ENCODE measurements around the gene LST1.
"Not testable (repeated sequence)": the region's sequence is repeated elsewhere in the genome, so short reads cannot be mapped to it uniquely, and the experiment has no call there.

LST1 gene

DNA sequence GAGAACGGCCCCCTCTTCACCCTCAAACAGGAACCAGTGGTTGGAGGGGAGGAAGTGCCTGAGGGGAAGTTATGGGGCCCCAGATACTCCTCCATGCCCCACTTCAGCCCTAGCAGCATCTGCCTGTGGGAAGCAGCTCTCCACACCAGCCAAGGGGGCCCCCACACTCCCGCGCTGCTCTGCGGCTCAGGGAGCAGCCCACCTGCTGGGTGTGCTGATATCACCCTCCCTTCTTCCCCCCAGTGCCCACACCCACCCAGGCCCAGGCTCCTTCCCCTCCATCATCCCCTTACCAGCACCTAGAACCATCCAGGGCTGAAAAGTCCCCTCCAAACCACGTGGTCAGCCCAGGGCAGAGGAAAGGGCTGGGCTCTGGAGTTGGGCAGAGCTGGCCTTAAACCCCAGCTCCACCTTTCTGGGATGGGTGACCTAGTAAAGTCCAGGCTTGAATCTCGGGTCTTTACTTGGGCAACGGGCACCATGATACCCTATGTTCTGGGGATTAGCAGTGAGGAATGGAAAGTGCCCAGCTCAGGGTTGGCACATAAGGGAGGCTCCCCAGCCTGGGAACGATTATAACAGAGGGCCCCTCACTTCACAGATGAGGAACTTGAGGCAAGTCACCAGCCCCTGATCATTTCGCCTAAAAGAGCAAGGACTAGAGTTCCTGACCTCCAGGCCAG, 663 bp downstream of the LST1 start:
- no peak for DNase-seq (ENCODE audit: low spot score)
- TF ChIP-seq CTCF (IDR thresholded peaks at IDR 0.05; ENCODE audit: extremely low read depth, insufficient read depth, missing control alignments): no peak
- in situ Hi-C loops (cut with MboI; ENCODE audit: low pct_unique_long_range_greater_than_20kb, low sequenced_read_pairs, unreplicated experiment): no loop called here

DNA sequence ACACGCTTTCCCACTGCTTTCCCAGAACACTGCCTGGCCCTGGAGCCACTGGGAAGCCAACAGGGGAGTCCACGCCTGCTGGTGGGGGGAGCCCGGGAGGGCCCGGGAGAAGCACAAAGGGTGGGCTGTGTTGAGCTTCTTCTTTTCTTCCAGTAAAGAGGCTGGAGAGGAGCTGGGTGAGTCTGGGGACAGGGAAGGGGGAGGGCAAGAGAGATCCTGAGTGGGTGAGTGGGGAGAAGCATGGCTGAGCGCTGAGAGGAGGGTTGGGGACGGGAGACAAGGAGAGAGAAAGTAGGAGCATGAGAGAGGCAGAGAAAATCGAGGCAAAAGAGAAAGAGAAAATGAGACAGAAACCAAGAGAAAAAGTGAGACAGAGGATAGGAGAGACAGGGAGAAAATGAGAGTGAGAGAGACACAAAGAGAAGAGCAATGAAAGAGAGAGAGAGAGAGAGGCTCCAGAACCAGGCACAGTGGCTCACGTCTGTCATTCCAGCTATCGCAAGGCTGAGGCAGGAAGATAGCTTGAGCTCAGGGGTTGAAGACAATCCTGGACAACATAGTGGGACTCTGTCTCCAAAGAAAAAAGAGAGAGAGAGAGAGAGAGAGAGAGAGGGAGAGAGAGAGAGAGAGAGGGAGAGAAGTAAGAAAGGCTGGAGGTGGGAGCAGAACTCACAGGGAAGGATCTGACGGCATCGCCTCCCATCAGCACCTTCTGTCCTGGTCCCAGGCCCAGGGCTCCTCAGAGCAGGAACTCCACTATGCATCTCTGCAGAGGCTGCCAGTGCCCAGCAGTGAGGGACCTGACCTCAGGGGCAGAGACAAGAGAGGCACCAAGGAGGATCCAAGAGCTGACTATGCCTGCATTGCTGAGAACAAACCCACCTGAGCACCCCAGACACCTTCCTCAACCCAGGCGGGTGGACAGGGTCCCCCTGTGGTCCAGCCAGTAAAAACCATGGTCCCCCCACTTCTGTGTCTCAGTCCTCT, 2.0 kb downstream of the LST1 start:
- peak; percentile 43 for DNase-seq (ENCODE audit: low spot score)
- no peak for TF ChIP-seq CTCF (IDR thresholded peaks at IDR 0.05; ENCODE audit: extremely low read depth, insufficient read depth, missing control alignments)
- in situ Hi-C loops (cut with MboI; ENCODE audit: low pct_unique_long_range_greater_than_20kb, low sequenced_read_pairs, unreplicated experiment): no loop called here

GRCh38 chr6:31588871-31589650, 3.0 kb downstream of the LST1 start:
- in situ Hi-C loops (cut with MboI; ENCODE audit: low pct_unique_long_range_greater_than_20kb, low sequenced_read_pairs, unreplicated experiment): no loop called here

GRCh38 chr6:31590691-31591090, 4.6 kb downstream of the LST1 start:
- in situ Hi-C loops (cut with MboI; ENCODE audit: low pct_unique_long_range_greater_than_20kb, low sequenced_read_pairs, unreplicated experiment): loop anchor here (5.0 kb wide), 1 partner anchor 38 kb away; no protein-coding TSS in a partner anchor
- not testable (repeated sequence) for DNase-seq (ENCODE audit: low spot score)

More at GRCh38 chr6:31588871-31589650, 3.0 kb downstream of the LST1 start:
- no peak for TF ChIP-seq CTCF (IDR thresholded peaks at IDR 0.05; ENCODE audit: extremely low read depth, insufficient read depth, missing control alignments)
- DNase-seq (ENCODE audit: low spot score): no peak

GRCh38 chr6:31592396-31592771, 6.3 kb downstream of the LST1 start:
- in situ Hi-C loops (cut with MboI; ENCODE audit: low pct_unique_long_range_greater_than_20kb, low sequenced_read_pairs, unreplicated experiment): loop anchor here (5.0 kb wide), 1 partner anchor 40 kb away; no protein-coding TSS in a partner anchor
- DNase-seq (ENCODE audit: low spot score): no peak
- TF ChIP-seq CTCF (IDR thresholded peaks at IDR 0.05; ENCODE audit: extremely low read depth, insufficient read depth, missing control alignments): no peak

GRCh38 chr6:31597006-31597405, 10.9 kb downstream of the LST1 start:
- no peak for DNase-seq (ENCODE audit: low spot score)
- in situ Hi-C loops (cut with MboI; ENCODE audit: low pct_unique_long_range_greater_than_20kb, low sequenced_read_pairs, unreplicated experiment): no loop called here

More at GRCh38 chr6:31597006-31597405, 10.9 kb downstream of the LST1 start:
- peak; percentile 60 for TF ChIP-seq CTCF (IDR thresholded peaks at IDR 0.05; ENCODE audit: extremely low read depth, insufficient read depth, missing control alignments)

All from GM13977 (cell line).